HAP-1 (cell line): ENCODE data around the gene GSN.

Source experiments
- DNase-seq, 2 experiments: peaks; one replicate each; pipeline ENCODE4 v3.0.0-alpha.2; 2016 to 2020; ENCODE audit warnings: low spot score in 2 of 2
- H3K27me3 ChIP-seq: fragments of 250-450 bp; sonication (Bioruptor Pico); 2 replicates; pipeline ENCODE4 v1.5.1; 2020; ENCODE audit warnings: low read depth, mild to moderate bottlenecking, moderate library complexity
- H3K36me3 ChIP-seq: fragments of 250-450 bp; sonication (Bioruptor Pico); replicated peaks from 2 replicates; pipeline ENCODE4 v1.5.1; 2020; ENCODE audit warnings: mild to moderate bottlenecking
- H3K4me1 ChIP-seq: fragments of 250-450 bp; sonication (Bioruptor Pico); 2 replicates; pipeline ENCODE4 v1.5.1; 2020; ENCODE audit warnings: mild to moderate bottlenecking
- H3K4me3 ChIP-seq: fragments of 250-450 bp; sonication (Bioruptor Pico); 2 replicates; pipeline ENCODE4 v1.5.1; 2020; ENCODE audit warnings: mild to moderate bottlenecking, moderate library complexity
- H3K9me3 ChIP-seq: fragments of 250-450 bp; sonication (Bioruptor Pico); 2 replicates; pipeline ENCODE4 v1.5.1; 2020; ENCODE audit warnings: mild to moderate bottlenecking, moderate library complexity
- in situ Hi-C: fragments of 300-500 bp; cut with MboI; formaldehyde crosslinking; loops from 3 replicates; pipeline ENCODE4 v1.14.3; 2020; ENCODE audit warnings: low sequenced_read_pairs, inconsistent platforms, mixed read lengths

GSN gene

DNA sequence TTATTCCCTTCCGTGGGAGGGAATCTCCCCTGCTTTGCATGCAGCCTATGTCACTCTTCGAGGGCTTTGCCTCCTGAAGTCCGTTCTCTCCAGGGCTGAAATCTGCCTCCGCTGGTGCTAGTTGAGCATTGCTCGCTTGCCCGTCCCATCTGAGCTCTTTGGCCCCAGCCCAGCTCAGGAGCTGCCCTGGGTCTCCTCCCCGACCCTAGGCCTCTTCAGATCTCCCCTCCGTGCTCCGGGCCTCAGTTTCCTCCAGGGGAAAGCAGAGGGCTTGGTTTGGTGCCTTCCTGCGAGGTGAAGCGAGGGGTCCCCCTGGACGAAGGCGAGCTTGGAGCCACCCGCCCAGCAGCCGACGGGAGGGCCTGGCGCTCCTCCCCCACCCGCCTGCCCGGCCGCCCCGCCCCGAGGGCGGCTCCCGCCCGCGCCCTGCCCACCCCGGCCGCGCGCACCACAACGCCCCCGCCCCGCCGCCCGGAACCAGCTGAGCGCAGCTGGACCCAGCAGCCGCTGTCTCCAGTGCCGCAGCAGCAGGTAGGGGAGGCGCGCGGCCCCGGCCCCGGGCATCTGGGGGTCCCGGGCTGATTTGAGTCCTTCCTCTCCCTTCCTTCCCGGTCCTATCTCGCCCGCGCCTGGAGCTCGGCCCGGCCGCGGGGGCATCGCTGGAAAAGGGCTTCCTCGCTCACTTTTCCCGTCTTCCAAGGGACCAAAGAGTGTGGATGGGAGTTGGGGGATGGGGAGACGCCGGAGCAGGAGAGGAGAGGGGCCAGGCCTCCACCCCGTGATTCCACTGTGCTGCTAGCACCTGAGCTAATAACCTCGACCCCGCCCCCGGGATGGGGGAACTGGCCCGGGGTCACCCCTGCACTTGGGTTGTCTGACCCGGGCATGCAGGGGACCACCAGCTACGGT is at the start of gene GSN:
Gene GSN, plus strand, starts transcription at position 474 of the 909 bp plus-strand sequence. CDS start 33,810 bp downstream, outside the sequence.
- H3K27me3 ChIP-seq: peaks cover 5% of the 10 kb centered on the region; the same call in 1 of the 2 replicates
- H3K9me3 ChIP-seq: no peaks in the 10 kb centered on the region
- no peaks in the 10 kb centered on the region for H3K36me3 ChIP-seq
- H3K4me3 ChIP-seq: peak within 1 kb of the TSS; percentile 50
- DNase-seq: peak; percentile 33 to 79
- in situ Hi-C loops: no loop called here
- peaks cover 16% of the 10 kb centered on the region for H3K4me1 ChIP-seq

GRCh38 chr9:121218357-121219027 is 49.5 kb upstream of the GSN start:
- H3K9me3 ChIP-seq: no peaks in the 10 kb centered on the region
- H3K27me3 ChIP-seq: peaks cover 5% of the 10 kb centered on the region
- no peaks in the 10 kb centered on the region for H3K36me3 ChIP-seq
- no peak for DNase-seq
- H3K4me1 ChIP-seq: peaks cover 23% of the 10 kb centered on the region
- H3K4me3 ChIP-seq: no peak overlapping the region
- in situ Hi-C loops: no loop called here

DNA sequence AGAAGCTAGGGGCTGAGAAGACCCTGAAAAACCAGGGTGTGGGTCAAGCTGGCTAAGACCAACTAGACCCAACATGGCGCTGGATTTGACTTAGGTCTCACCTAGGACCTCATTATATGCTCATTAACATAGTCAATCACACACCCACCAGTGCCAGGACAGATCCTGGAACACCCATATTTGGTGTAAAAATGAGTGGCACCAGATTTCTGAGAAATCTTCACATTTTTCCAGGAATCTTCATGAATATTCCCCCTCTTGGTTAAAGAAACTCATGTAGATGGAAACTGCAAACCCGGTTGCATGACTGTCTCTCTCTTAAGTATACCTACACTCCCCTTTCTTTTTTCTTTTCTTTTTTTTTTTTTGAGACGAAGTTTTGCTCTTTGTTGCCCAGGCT is 48.4 kb upstream of the GSN start:
- no peak for DNase-seq
- in situ Hi-C loops: no loop called here

GRCh38 chr9:121220996-121221663 is 46.8 kb upstream of the GSN start:
- in situ Hi-C loops: no loop called here
- peak; percentile 70 to 91 for DNase-seq

More for the DNA sequence above, 48.4 kb upstream of the GSN start:
- no peaks in the 10 kb centered on the region for H3K36me3 ChIP-seq
- peaks cover 11% of the 10 kb centered on the region for H3K27me3 ChIP-seq
- no peaks in the 10 kb centered on the region for H3K9me3 ChIP-seq
- no peak overlapping the region for H3K4me3 ChIP-seq
- H3K4me1 ChIP-seq: peaks cover 23% of the 10 kb centered on the region

DNA sequence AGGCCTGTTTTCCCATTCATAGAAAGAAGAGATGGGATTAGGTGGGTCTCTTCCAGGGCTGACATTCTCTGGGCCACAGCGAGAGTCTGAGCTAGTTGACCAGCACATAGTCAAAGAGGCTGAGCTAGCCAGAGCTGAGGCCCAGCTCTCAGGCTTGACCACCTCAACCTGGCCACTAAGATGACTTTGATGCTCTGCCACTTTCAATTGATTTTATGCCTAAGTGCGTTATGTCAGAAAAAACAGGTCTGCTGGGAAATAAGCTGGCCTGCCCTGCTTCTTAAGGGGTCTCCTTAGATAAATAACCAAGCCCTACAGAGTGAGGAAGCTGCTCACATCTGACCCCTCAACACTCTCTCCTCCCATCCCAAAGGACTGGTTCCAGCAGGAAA is 46.3 kb upstream of the GSN start:
- H3K27me3 ChIP-seq: peaks cover 22% of the 10 kb centered on the region
- peaks cover 35% of the 10 kb centered on the region for H3K4me1 ChIP-seq
- H3K4me3 ChIP-seq: no peak overlapping the region
- no peaks in the 10 kb centered on the region for H3K9me3 ChIP-seq
- no peak for DNase-seq
- in situ Hi-C loops: no loop called here
- no peaks in the 10 kb centered on the region for H3K36me3 ChIP-seq

More at GRCh38 chr9:121220996-121221663, 46.8 kb upstream of the GSN start:
- Histone ChIP-seq H3K9me3 (no peaks in the 10 kb centered on the region), H3K36me3 (no peaks in the 10 kb centered on the region), H3K4me1 (peaks cover 35% of the 10 kb centered on the region), H3K27me3 (peaks cover 17% of the 10 kb centered on the region), H3K4me3 (no peak overlapping the region)

DNA sequence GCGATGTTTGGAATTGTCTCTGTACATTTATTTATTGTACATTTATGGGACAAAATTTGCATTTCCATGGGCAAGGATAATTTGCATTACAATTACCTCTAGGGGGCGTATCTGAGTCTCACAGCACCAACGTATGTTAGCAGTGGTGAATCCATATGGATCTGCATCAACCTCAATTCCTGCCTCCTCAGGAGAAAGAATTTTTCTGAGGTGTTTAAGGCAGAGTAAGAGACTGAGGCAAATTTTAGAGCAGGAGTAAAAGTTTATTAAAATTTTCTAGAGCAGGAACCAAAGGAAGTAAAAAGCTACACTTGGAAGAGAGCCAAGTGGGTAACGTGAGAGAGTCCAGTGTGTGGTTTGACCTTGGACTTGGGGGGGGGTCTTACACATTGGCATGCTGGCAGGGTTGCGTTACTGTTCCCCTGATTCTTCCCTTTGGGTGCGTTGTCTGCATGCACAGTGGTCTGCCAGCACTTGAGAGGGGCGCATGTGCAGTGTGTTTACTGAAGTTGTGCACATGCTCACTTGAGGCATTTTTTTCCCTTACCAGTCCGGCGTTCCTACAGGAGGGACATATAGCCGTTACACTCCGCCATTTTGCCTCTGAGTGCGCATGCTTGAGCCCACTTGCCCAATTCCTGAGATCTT is 45.3 kb upstream of the GSN start:
- Histone ChIP-seq H3K27me3 (peaks cover 32% of the 10 kb centered on the region), H3K36me3 (no peaks in the 10 kb centered on the region), H3K4me3 (no peak overlapping the region), H3K4me1 (peaks cover 35% of the 10 kb centered on the region), H3K9me3 (no peaks in the 10 kb centered on the region)
- in situ Hi-C loops: no loop called here
- peak; percentile 58 to 77 for DNase-seq

GRCh38 chr9:121225240-121225639 is 42.7 kb upstream of the GSN start:
- Histone ChIP-seq H3K4me3 (no peak overlapping the region), H3K36me3 (no peaks in the 10 kb centered on the region), H3K27me3 (peaks cover 52% of the 10 kb centered on the region), H3K4me1 (peaks cover 35% of the 10 kb centered on the region), H3K9me3 (no peaks in the 10 kb centered on the region)
- in situ Hi-C loops: no loop called here
- DNase-seq: peak; percentile 77 to 96

DNA sequence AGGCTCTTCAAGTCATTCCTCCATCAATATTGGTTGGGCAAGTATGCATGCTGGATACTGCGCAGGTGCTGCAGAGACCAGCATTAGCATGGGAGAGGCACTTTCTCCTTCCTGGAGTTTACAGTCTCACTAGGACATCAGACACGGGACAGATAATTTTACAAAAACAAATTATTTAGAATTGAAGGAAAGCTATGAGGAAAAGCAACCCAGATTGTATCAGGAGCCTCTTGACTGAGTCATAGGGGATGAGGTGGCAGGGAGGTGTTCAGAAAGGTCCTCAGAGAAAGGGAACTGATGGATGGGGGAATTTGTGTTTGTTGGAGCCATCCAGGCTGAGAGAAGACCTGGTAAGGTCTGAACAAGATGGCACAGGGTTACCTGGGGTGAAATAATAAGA is 41.8 kb upstream of the GSN start:
- H3K27me3 ChIP-seq: peaks cover 61% of the 10 kb centered on the region
- no peaks in the 10 kb centered on the region for H3K36me3 ChIP-seq
- peaks cover 28% of the 10 kb centered on the region for H3K4me1 ChIP-seq
- no peak for DNase-seq
- no peaks in the 10 kb centered on the region for H3K9me3 ChIP-seq
- in situ Hi-C loops: no loop called here
- H3K4me3 ChIP-seq: no peak overlapping the region

DNA sequence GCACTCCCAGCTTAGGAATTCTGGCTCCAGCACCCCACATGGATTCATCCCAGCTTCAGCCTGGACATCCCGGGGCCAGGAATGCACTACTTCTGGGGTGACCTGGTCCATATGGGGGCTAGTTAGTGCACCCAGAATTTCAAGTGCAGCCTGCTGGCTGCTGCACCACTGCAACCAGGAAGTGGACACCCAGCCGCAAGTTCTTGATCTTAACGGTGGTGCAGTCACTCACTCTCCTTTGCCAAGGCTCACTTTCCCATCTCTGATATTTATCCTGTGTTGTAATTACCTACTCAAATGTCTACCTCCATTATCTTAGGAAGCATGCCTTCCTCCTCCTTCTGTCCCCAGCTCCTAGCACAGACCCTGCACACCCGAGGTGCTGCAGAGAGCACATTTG is 40.1 kb upstream of the GSN start:
- in situ Hi-C loops: no loop called here
- peaks cover 61% of the 10 kb centered on the region for H3K27me3 ChIP-seq
- DNase-seq: no peak

DNA sequence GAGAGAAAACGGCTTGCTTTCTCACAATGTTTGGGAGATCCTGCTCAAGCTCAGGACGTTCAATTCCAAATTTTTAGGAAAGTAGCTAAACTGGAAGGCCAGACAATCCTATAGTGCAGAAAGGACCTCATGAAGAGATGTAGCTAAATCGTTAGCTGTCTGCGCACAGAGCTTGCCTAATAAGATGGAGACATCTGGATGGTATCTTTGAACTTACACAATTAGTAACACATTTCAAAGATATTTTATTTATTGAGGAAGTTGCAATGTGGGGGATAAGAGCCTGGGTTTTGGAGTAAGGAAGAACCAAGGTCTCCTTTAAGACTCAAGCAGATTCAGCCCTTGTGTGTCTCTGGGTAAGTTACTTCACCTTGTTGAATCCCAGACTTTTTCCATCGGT is 37.7 kb upstream of the GSN start:
- Histone ChIP-seq H3K4me1 (peaks cover 6% of the 10 kb centered on the region), H3K36me3 (no peaks in the 10 kb centered on the region), H3K27me3 (peaks cover 52% of the 10 kb centered on the region), H3K4me3 (no peak overlapping the region), H3K9me3 (no peaks in the 10 kb centered on the region)
- no peak for DNase-seq
- in situ Hi-C loops: no loop called here

More for the DNA sequence above, 40.1 kb upstream of the GSN start:
- Histone ChIP-seq H3K9me3 (no peaks in the 10 kb centered on the region), H3K4me1 (peaks cover 13% of the 10 kb centered on the region), H3K36me3 (no peaks in the 10 kb centered on the region), H3K4me3 (no peak overlapping the region)

- H3K36me3 ChIP-seq: no peaks in the 10 kb centered on the region
- in situ Hi-C loops: no loop called here
- H3K27me3 ChIP-seq: peaks cover 47% of the 10 kb centered on the region
- DNase-seq: no peak
- H3K4me3 ChIP-seq: no peak overlapping the region
- no peaks in the 10 kb centered on the region for H3K4me1 ChIP-seq
- H3K9me3 ChIP-seq: no peaks in the 10 kb centered on the region
Observed at GRCh38 chr9:121232251-121232650, 35.7 kb upstream of the GSN start.

- H3K27me3 ChIP-seq: peaks cover 46% of the 10 kb centered on the region
- H3K4me3 ChIP-seq: no peak overlapping the region
- in situ Hi-C loops: no loop called here
- no peaks in the 10 kb centered on the region for H3K4me1 ChIP-seq
- H3K9me3 ChIP-seq: no peaks in the 10 kb centered on the region
- no peaks in the 10 kb centered on the region for H3K36me3 ChIP-seq
- no peak for DNase-seq
Observed at GRCh38 chr9:121233906-121234831, 33.8 kb upstream of the GSN start.

DNA sequence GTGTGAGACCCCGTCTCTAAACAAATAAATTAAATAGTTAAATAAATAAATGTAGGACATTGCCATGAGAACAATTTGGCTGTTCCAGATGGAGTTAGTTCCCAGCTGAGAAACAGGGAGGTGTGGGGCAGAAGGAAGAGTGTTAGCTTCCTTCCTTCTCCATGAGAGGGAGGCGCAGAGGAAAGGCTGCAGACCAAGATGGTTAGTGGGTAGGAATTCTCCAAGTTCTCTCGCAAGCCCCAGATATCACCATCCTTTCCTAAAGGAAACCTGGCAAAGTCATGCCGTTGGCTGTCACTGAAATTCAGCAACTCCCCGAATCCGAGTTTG is 33.2 kb upstream of the GSN start:
- H3K9me3 ChIP-seq: no peaks in the 10 kb centered on the region
- H3K36me3 ChIP-seq: no peaks in the 10 kb centered on the region
- no peak overlapping the region for H3K4me3 ChIP-seq
- DNase-seq: no peak
- in situ Hi-C loops: no loop called here
- H3K27me3 ChIP-seq: peaks cover 40% of the 10 kb centered on the region
- no peaks in the 10 kb centered on the region for H3K4me1 ChIP-seq
